Brain microvascular endothelial cell (primary cell): Measurements from ENCODE around the gene ALDH1A2.
"Not testable (repeated sequence)": the region's sequence is repeated elsewhere in the genome, so short reads cannot be mapped to it uniquely, and the experiment has no call there.

Experiments used
- DNase-seq: peaks from one replicate; pipeline ENCODE4 v3.0.0-alpha.2; 2020
- H3K27ac ChIP-seq: fragments of 250-450 bp; sonication (Bioruptor Pico); 2 replicates; pipeline ENCODE4 v1.5.1; 2020; ENCODE audit warnings: mild to moderate bottlenecking, moderate library complexity
- H3K27me3 ChIP-seq: fragments of 250-450 bp; sonication (Bioruptor Pico); replicated peaks from 2 replicates; pipeline ENCODE4 v1.5.1; 2020; ENCODE audit warnings: mild to moderate bottlenecking
- H3K36me3 ChIP-seq: fragments of 250-450 bp; sonication (Bioruptor Pico); replicated peaks from 2 replicates; pipeline ENCODE4 v1.5.1; 2020; ENCODE audit warnings: mild to moderate bottlenecking
- H3K4me3 ChIP-seq: 2 replicates; pipeline ENCODE4 v1.5.1; 2011; ENCODE audit warnings: low read depth, mild to moderate bottlenecking, control low read depth, low read length, moderate library complexity
- in situ Hi-C: cut with HindIII; loops from 2 replicates; pipeline ENCODE4 v1.10.0; 2017; ENCODE audit warnings: low sequenced_read_pairs, low pct_ligation_motif_present
- TF ChIP-seq, protein P1 (sequence below): IDR thresholded peaks from 2 replicates; pipeline ENCODE4 v1.5.1; 2011; ENCODE audit warnings: low read depth, mild to moderate bottlenecking, moderate library complexity, low read length, control low read depth, inconsistent platforms; ENCODE audit errors: missing control alignments

The ALDH1A2 gene

DNA sequence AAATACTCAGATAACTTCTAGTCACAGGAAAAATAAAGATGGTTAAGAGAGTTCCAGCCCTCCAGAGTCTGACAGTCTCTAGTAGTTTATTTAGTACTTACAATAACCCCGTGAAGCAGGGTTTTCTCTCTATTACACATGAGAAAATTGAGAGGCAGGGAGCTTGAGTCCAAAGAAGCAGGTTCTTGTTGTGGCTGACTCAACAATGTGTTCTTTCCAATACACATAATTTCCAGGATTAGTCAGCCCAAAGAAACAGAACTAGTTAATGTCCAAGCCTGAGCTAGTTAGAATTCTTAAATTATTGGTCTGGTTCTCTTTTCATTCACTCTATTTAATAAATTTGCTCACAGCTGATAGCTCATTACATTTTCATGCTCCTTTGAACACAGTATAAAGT, 49.9 kb downstream of the ALDH1A2 start:
- Histone ChIP-seq H3K27ac (no peak overlapping the region), H3K4me3 (no peak overlapping the region), H3K36me3 (no peaks in the 10 kb centered on the region), H3K27me3 (no peaks in the 10 kb centered on the region)
- peak; percentile 26 for DNase-seq
- TF ChIP-seq, protein P1, sequence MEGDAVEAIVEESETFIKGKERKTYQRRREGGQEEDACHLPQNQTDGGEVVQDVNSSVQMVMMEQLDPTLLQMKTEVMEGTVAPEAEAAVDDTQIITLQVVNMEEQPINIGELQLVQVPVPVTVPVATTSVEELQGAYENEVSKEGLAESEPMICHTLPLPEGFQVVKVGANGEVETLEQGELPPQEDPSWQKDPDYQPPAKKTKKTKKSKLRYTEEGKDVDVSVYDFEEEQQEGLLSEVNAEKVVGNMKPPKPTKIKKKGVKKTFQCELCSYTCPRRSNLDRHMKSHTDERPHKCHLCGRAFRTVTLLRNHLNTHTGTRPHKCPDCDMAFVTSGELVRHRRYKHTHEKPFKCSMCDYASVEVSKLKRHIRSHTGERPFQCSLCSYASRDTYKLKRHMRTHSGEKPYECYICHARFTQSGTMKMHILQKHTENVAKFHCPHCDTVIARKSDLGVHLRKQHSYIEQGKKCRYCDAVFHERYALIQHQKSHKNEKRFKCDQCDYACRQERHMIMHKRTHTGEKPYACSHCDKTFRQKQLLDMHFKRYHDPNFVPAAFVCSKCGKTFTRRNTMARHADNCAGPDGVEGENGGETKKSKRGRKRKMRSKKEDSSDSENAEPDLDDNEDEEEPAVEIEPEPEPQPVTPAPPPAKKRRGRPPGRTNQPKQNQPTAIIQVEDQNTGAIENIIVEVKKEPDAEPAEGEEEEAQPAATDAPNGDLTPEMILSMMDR = no peak
- in situ Hi-C loops = no loop called here

DNA sequence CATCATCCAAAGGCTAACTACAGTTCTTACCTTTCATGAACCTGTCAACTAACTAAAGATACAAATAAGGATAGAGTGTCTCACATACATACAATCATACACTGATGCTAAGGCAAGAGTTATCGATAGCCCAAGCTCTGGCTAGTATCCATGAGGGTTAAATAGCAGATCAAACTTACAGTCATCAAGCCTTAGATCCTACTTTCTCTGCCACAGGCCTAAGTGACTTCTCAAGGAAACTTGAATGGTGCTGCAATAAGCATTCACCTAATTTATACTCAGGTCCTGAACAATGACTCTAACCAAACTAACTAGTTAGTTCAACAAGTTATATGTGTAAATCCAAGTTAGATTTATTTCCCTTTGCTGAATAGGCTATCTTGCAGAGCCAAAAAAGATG, 51.0 kb downstream of the ALDH1A2 start:
- Histone ChIP-seq H3K27me3 (no peaks in the 10 kb centered on the region), H3K36me3 (no peaks in the 10 kb centered on the region), H3K27ac (no peak overlapping the region), H3K4me3 (no peak overlapping the region)
- DNase-seq = no peak
- in situ Hi-C loops = no loop called here
- TF ChIP-seq, protein P1 = no peak

DNA sequence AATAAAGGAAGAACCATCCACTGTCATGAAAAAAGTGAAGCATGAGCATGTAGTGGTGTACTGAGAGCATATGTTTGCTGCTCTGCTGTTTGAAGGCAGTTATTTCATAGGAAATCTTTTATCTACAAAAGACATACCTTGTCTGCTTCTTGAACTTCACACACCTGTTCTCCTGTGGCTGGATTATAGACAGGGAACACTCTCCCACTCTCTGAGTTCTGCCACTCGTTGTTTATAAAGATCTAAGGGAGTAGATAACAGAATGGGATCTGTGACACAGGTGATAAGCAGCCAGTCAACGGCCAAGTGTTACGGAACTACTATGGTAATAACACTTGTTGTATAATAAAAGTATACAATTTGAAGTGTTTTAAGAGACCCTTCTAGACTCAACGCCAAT, 51.5 kb downstream of the ALDH1A2 start:
- TF ChIP-seq, protein P1 = no peak
- no peak overlapping the region for H3K27ac ChIP-seq
- no peak for DNase-seq
- H3K36me3 ChIP-seq = no peaks in the 10 kb centered on the region
- in situ Hi-C loops = no loop called here
- no peaks in the 10 kb centered on the region for H3K27me3 ChIP-seq
- no peak overlapping the region for H3K4me3 ChIP-seq

DNA sequence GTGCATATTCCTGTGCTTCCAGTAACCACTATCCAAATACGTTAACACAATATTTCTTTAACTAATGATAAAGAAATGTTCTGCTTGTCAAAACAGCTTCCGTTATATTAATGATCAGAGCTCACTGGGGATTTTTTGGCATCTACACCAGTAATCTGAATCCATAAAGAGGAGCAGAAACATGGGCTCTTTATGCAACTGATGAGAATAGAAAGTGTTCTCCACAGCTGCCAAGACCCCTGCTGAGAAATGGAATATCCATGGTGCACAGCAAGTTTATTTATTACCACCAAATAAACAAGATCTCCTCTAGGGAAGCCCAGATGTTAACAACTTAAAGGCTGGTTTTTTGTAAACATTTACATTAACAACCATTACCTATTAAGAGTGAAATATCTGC, 54.5 kb downstream of the ALDH1A2 start:
- TF ChIP-seq, protein P1 = no peak
- no peak overlapping the region for H3K27ac ChIP-seq
- in situ Hi-C loops = no loop called here
- DNase-seq = no peak
- H3K27me3 ChIP-seq = no peaks in the 10 kb centered on the region
- H3K4me3 ChIP-seq = no peak overlapping the region
- no peaks in the 10 kb centered on the region for H3K36me3 ChIP-seq

DNA sequence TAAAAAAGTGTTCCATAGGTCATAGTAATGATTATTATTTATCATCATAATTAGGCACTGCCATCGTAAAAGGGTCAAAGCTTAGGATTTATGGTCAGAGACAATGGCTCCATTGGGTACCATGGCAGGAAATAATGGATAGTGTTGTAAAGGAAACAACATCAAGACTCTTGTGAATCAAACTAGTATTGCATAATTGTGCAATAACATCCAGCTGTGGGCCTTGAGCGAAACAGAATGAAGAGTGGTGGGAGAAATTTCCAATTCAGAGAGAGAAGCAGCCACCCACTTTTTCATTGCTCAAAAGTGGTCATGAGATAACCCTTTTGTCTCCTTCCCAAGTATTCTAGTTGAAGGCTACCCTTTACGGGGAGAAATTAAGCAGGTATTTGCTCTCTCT, 61.7 kb downstream of the ALDH1A2 start:
- Histone ChIP-seq H3K4me3 (no peak overlapping the region), H3K27me3 (no peaks in the 10 kb centered on the region), H3K27ac (no peak overlapping the region), H3K36me3 (no peaks in the 10 kb centered on the region)
- in situ Hi-C loops = no loop called here
- TF ChIP-seq, protein P1 = no peak
- DNase-seq = no peak

DNA sequence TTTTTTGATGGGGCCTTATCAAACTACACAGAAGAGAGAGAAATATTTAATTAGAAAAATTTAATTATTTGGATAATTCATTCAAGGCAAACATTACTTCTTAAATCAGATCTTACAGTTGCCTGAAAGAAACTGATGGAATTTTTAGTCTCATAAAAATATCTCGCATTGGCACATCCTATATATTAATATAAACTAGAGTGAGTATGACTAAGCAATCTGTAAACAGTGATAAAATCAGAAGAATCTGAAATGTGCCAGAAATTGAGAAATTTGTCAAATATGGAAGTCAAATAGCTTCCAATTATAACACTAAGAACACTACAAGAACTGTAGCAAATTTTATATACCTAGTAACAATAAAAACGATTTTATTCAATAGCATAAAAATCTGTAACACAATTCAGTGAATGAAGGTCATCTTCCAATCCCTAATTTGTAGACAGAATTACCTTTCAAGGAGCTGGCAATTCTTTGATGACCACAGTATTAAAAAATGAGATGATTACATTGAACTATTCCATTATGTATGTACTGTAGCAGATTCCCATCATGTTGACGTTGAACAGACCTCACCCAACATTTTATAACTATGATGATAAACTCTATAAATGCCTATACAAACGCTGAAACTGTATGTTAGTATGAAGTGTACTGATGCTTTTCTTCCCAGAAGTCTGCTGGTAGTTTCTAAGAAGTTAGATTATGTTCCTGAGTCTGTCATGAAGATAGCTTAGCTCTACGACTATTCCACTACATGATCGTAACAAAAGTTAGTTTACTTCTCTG, 63.0 kb downstream of the ALDH1A2 start:
- Histone ChIP-seq H3K4me3 (no peak overlapping the region), H3K36me3 (no peaks in the 10 kb centered on the region), H3K27ac (no peak overlapping the region), H3K27me3 (no peaks in the 10 kb centered on the region)
- in situ Hi-C loops = no loop called here
- TF ChIP-seq, protein P1 = no peak
- no peak for DNase-seq

DNA sequence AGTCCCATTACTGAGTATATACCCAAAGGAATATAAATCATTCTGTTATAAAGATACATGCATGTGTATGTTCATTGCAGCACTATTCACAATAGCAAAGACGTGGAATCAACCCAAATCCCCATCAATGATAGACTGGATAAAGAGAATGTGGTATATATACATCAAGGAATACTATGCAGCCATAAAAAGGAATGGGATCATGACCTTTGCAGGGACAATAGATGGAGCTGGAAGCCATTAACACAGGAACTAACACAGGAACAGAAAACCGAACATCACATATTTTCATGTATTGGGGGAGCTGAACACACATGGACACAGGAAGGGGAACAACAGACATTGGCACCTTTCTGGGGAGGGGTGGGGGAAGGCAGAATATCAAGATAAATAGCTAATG, 65.8 kb downstream of the ALDH1A2 start:
- H3K36me3 ChIP-seq, H3K27me3 ChIP-seq, DNase-seq, in situ Hi-C loops, H3K4me3 ChIP-seq, H3K27ac ChIP-seq: not testable (repeated sequence)
